Right lobe of liver (tissue), 4 donors: Measurements from ENCODE around the gene ZNF442.

ENCODE experiments used
- POLR2A ChIP-seq: fragments of 450-650 bp; IDR thresholded peaks from one replicate; pipeline ENCODE4 v1.6.1; 2017; ENCODE audit warnings: antibody characterized with exemption, mild to moderate bottlenecking
- TF ChIP-seq, protein P1 (sequence below), 4 donors: fragments of 200-600 bp in 3 of 4; fragments of 450-650 bp in 1 of 4; IDR thresholded peaks; one replicate each; pipeline versions ENCODE4 v1.5.1 to v1.8.0; 2016 to 2022; ENCODE audit warnings: antibody characterized with exemption in 4 of 4, mild to moderate bottlenecking in 2 of 4
- donor health status: DM: no; HTN: no; CAD: no.
- donor health status: DM: no; HTN: no; CAD: no.
- donor health status: DM: no; HTN: yes; CAD: no.

DNA sequence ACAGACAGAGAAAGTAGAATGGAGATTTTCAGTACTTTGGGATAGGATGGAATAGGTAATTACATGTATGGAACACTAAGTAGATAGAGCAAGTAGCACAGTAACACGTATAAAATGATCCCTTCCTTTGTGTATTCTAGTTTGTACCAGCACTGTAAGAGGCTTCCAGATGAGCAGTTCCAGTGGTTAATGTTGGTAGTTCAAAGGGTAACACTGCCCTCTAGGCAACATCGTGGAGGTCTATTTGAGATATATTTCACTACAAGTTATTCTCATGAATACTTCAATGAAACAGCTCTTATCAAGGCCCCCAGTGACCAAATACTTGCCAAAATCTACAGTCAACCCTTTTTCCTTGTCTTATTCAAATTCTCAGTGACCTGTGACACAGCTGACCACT, 18.6 kb downstream of the ZNF442 start:
- TF ChIP-seq, protein P1, sequence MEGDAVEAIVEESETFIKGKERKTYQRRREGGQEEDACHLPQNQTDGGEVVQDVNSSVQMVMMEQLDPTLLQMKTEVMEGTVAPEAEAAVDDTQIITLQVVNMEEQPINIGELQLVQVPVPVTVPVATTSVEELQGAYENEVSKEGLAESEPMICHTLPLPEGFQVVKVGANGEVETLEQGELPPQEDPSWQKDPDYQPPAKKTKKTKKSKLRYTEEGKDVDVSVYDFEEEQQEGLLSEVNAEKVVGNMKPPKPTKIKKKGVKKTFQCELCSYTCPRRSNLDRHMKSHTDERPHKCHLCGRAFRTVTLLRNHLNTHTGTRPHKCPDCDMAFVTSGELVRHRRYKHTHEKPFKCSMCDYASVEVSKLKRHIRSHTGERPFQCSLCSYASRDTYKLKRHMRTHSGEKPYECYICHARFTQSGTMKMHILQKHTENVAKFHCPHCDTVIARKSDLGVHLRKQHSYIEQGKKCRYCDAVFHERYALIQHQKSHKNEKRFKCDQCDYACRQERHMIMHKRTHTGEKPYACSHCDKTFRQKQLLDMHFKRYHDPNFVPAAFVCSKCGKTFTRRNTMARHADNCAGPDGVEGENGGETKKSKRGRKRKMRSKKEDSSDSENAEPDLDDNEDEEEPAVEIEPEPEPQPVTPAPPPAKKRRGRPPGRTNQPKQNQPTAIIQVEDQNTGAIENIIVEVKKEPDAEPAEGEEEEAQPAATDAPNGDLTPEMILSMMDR (IDR thresholded peaks at IDR 0.05) = no peak
- TF ChIP-seq POLR2A = no peak
